ENCODE measurements around the gene ILDR1.

ILDR1 gene

GRCh38 chr3:122019493-122019892 lies 2.6 kb downstream of the ILDR1 start:
- DNase-seq (ENCODE audit: low read depth in 2 of 2) = no peak

- DNase-seq (ENCODE audit: low read depth in 2 of 2) = no peak
Observed at GRCh38 chr3:122014741-122015140, 7.3 kb downstream of the ILDR1 start.

GRCh38 chr3:122013448-122013925 lies 8.6 kb downstream of the ILDR1 start:
- DNase-seq (ENCODE audit: low read depth in 2 of 2) = no peak

GRCh38 chr3:122012821-122013220 lies 9.2 kb downstream of the ILDR1 start:
- DNase-seq (ENCODE audit: low read depth in 2 of 2) = no peak

GRCh38 chr3:122011396-122011795 lies 10.7 kb downstream of the ILDR1 start:
- DNase-seq (ENCODE audit: low read depth in 2 of 2) = no peak

- DNase-seq (ENCODE audit: low read depth in 2 of 2) = no peak
Observed at GRCh38 chr3:122010506-122010905, 11.5 kb downstream of the ILDR1 start.

- no peak for DNase-seq (ENCODE audit: low read depth in 2 of 2)
Observed at GRCh38 chr3:122008166-122008565, 13.9 kb downstream of the ILDR1 start.

GRCh38 chr3:122006267-122006666 lies 15.8 kb downstream of the ILDR1 start:
- DNase-seq (ENCODE audit: low read depth in 2 of 2) = no peak

GRCh38 chr3:122004991-122005565 lies 17.0 kb downstream of the ILDR1 start:
- peak in 1 of 2 donors; percentile 23 for DNase-seq (ENCODE audit: low read depth in 2 of 2)

GRCh38 chr3:122004107-122004506 lies 17.9 kb downstream of the ILDR1 start:
- DNase-seq (ENCODE audit: low read depth in 2 of 2) = no peak

GRCh38 chr3:122003606-122004005 lies 18.4 kb downstream of the ILDR1 start:
- no peak for DNase-seq (ENCODE audit: low read depth in 2 of 2)

- DNase-seq (ENCODE audit: low read depth in 2 of 2) = no peak
Observed at GRCh38 chr3:122003112-122003511, 18.9 kb downstream of the ILDR1 start.

- DNase-seq (ENCODE audit: low read depth in 2 of 2) = no peak
Observed at GRCh38 chr3:122002611-122003010, 19.4 kb downstream of the ILDR1 start.

GRCh38 chr3:122001892-122002291 lies 20.2 kb downstream of the ILDR1 start:
- no peak for DNase-seq (ENCODE audit: low read depth in 2 of 2)

GRCh38 chr3:122000936-122001605 lies 21.0 kb downstream of the ILDR1 start:
- no peak for DNase-seq (ENCODE audit: low read depth in 2 of 2)

GRCh38 chr3:121999931-122000330 lies 22.1 kb downstream of the ILDR1 start:
- DNase-seq (ENCODE audit: low read depth in 2 of 2) = no peak

- no peak for DNase-seq (ENCODE audit: low read depth in 2 of 2)
Observed at GRCh38 chr3:121998611-121999473, 23.2 kb downstream of the ILDR1 start.

GRCh38 chr3:121998030-121998580 lies 23.9 kb downstream of the ILDR1 start:
- DNase-seq (ENCODE audit: low read depth in 2 of 2) = no peak

- no peak for DNase-seq (ENCODE audit: low read depth in 2 of 2)
Observed at GRCh38 chr3:121997372-121997771, 24.7 kb downstream of the ILDR1 start.

- no peak for DNase-seq (ENCODE audit: low read depth in 2 of 2)
Observed at GRCh38 chr3:121996441-121996840, 25.6 kb downstream of the ILDR1 start.

GRCh38 chr3:121995161-121996137 lies 26.6 kb downstream of the ILDR1 start:
- no peak for DNase-seq (ENCODE audit: low read depth in 2 of 2)
